ENCODE measurements around the gene DDX56.

DNA sequence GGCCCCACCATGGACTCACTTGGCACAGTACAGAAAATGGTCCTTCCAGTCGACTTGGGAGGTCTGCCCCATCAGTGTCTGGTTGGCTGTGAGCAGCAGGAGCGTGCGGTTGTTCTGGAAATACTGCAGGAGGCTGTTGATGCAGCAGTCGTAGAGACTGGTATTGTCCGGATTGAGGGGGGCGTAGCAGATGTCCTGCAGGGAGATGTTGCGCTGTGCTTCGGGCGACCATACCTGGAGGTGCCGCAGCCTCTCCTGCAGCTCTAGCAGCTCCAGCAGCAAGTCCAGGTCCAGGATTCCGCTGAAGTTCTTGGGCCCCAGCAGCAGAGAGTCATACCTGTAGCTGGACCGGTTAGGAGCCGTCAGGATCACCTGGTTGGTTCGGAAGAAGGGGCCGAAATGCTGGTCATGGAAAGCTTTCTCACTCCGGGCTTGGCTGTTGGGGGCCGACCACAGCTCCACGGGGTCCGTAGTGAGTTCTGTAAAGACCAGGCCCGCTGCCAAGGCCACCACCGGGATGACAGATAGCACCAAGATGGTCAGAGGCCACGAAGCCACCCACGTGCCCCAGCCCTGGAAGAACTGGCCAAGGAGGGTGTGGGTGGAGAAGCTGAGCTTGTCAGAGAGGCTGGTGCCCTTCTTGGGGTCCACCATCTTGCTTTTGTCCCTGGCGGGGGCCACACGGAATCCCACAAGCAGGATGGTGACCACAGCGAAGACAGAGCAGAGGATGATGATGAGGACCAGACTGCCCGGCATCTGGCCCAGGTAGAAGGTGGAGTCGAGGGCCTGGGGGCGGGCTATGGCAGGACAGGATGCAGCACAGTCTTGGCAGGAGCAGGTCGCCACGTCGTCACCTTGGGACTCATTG, 34.7 kb downstream of the DDX56 start:
- TF ChIP-seq EP300 (IDR thresholded peaks at IDR 0.05; ENCODE audit: low read depth in 2 of 2, low read length in 2 of 2) (no peak), EP300 (CRISPR knock-in tag; IDR thresholded peaks at IDR 0.05; ENCODE audit: borderline replicate concordance) (no peak), POLR2A (IDR thresholded peaks at IDR 0.05; ENCODE audit: insufficient read depth in 1 of 2, low read depth in 2 of 2, low read length in 2 of 2) (no peak), RBM39 (IDR thresholded peaks at IDR 0.05; ENCODE audit: low read depth, low read length, poor library complexity, severe bottlenecking) (no peak)

Measured in HepG2 (cell line).